ENCODE results near the gene ZNF674. TPM values are rescaled to one million over a fixed set of nuclear protein-coding genes. Genes with fewer than 3 reads are reported as not detected.
A peak's percentile ranks its signal among the peaks of the same experiment; 100 is the strongest.

ZNF674 gene
- total and polyA plus RNA-seq, 10 of the 15 experiments (the other 5 are each of a cell fraction or from before 2014, with no cell fraction given), result 1.0 to 3.7 (median 1.8) TPM

DNA sequence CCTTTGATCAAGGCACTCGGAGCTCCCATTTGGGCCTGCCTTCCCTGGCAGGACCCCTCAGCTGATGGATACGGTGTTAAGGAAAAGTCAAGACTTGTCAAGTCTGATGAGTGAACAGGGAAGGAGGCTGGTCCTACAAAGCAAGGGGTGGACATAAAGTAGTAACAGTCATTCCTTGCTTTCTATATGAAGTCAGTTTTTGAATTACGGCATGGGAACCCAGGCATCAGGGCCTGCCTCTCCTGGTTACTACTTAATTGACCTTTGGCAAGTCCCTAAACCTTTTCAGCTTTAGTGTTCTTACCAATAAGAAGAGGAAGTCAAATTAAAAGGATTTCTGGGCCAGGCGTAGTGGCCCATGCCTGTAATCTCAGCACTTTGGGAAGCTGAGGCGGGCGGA, 35.4 kb upstream of the ZNF674 start (continued):
- no peak for TF ChIP-seq RAD21 (IDR thresholded peaks at IDR 0.05; ENCODE audit: insufficient read depth, low read depth, low read length)
- TF ChIP-seq, protein P1, sequence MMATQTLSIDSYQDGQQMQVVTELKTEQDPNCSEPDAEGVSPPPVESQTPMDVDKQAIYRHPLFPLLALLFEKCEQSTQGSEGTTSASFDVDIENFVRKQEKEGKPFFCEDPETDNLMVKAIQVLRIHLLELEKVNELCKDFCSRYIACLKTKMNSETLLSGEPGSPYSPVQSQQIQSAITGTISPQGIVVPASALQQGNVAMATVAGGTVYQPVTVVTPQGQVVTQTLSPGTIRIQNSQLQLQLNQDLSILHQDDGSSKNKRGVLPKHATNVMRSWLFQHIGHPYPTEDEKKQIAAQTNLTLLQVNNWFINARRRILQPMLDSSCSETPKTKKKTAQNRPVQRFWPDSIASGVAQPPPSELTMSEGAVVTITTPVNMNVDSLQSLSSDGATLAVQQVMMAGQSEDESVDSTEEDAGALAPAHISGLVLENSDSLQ (IDR thresholded peaks at IDR 0.05), result no peak
- TF ChIP-seq RCOR1 (conservative IDR thresholded peaks at IDR 0.05; ENCODE audit: low read depth, low read length), result no peak
- TF ChIP-seq, protein P2, sequence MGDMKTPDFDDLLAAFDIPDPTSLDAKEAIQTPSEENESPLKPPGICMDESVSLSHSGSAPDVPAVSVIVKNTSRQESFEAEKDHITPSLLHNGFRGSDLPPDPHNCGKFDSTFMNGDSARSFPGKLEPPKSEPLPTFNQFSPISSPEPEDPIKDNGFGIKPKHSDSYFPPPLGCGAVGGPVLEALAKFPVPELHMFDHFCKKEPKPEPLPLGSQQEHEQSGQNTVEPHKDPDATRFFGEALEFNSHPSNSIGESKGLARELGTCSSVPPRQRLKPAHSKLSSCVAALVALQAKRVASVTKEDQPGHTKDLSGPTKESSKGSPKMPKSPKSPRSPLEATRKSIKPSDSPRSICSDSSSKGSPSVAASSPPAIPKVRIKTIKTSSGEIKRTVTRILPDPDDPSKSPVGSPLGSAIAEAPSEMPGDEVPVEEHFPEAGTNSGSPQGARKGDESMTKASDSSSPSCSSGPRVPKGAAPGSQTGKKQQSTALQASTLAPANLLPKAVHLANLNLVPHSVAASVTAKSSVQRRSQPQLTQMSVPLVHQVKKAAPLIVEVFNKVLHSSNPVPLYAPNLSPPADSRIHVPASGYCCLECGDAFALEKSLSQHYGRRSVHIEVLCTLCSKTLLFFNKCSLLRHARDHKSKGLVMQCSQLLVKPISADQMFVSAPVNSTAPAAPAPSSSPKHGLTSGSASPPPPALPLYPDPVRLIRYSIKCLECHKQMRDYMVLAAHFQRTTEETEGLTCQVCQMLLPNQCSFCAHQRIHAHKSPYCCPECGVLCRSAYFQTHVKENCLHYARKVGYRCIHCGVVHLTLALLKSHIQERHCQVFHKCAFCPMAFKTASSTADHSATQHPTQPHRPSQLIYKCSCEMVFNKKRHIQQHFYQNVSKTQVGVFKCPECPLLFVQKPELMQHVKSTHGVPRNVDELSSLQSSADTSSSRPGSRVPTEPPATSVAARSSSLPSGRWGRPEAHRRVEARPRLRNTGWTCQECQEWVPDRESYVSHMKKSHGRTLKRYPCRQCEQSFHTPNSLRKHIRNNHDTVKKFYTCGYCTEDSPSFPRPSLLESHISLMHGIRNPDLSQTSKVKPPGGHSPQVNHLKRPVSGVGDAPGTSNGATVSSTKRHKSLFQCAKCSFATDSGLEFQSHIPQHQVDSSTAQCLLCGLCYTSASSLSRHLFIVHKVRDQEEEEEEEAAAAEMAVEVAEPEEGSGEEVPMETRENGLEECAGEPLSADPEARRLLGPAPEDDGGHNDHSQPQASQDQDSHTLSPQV (IDR thresholded peaks at IDR 0.05), result no peak
- TF ChIP-seq NR2C2 (IDR thresholded peaks at IDR 0.05; ENCODE audit: borderline replicate concordance, control insufficient read depth, insufficient read length, low read depth), result no peak
- TF ChIP-seq RFX5 (IDR thresholded peaks at IDR 0.05; ENCODE audit: low read depth, low read length), result no peak
- no peak for TF ChIP-seq ASH2L (IDR thresholded peaks at IDR 0.05; ENCODE audit: borderline replicate concordance, low read depth)
- TF ChIP-seq ZBED1 (IDR thresholded peaks at IDR 0.05; ENCODE audit: borderline replicate concordance), result no peak
- TF ChIP-seq BRCA1 (IDR thresholded peaks at IDR 0.05; ENCODE audit: low read depth, low read length), result no peak
- TF ChIP-seq NBN (IDR thresholded peaks at IDR 0.05), result no peak
- TF ChIP-seq RUNX3 (IDR thresholded peaks at IDR 0.05; ENCODE audit: low read length), result peak; percentile 37; the same call in 1 of the 2 replicates
- TF ChIP-seq, protein P3, sequence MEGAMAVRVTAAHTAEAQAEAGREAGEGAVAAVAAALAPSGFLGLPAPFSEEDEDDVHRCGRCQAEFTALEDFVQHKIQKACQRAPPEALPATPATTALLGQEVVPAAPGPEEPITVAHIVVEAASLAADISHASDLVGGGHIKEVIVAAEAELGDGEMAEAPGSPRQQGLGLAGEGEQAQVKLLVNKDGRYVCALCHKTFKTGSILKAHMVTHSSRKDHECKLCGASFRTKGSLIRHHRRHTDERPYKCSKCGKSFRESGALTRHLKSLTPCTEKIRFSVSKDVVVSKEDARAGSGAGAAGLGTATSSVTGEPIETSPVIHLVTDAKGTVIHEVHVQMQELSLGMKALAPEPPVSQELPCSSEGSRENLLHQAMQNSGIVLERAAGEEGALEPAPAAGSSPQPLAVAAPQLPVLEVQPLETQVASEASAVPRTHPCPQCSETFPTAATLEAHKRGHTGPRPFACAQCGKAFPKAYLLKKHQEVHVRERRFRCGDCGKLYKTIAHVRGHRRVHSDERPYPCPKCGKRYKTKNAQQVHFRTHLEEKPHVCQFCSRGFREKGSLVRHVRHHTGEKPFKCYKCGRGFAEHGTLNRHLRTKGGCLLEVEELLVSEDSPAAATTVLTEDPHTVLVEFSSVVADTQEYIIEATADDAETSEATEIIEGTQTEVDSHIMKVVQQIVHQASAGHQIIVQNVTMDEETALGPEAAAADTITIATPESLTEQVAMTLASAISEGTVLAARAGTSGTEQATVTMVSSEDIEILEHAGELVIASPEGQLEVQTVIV (IDR thresholded peaks at IDR 0.05; ENCODE audit: borderline replicate concordance, partially characterized antibody), result no peak
- TF ChIP-seq, protein P4, sequence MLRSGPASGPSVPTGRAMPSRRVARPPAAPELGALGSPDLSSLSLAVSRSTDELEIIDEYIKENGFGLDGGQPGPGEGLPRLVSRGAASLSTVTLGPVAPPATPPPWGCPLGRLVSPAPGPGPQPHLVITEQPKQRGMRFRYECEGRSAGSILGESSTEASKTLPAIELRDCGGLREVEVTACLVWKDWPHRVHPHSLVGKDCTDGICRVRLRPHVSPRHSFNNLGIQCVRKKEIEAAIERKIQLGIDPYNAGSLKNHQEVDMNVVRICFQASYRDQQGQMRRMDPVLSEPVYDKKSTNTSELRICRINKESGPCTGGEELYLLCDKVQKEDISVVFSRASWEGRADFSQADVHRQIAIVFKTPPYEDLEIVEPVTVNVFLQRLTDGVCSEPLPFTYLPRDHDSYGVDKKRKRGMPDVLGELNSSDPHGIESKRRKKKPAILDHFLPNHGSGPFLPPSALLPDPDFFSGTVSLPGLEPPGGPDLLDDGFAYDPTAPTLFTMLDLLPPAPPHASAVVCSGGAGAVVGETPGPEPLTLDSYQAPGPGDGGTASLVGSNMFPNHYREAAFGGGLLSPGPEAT (IDR thresholded peaks at IDR 0.05; ENCODE audit: low read depth), result no peak
- TF ChIP-seq, protein P5, sequence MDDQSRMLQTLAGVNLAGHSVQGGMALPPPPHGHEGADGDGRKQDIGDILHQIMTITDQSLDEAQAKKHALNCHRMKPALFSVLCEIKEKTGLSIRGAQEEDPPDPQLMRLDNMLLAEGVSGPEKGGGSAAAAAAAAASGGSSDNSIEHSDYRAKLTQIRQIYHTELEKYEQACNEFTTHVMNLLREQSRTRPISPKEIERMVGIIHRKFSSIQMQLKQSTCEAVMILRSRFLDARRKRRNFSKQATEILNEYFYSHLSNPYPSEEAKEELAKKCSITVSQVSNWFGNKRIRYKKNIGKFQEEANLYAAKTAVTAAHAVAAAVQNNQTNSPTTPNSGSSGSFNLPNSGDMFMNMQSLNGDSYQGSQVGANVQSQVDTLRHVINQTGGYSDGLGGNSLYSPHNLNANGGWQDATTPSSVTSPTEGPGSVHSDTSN (IDR thresholded peaks at IDR 0.05; ENCODE audit: insufficient replicate concordance, low read depth, low read length), result no peak
- TF ChIP-seq SP1 (IDR thresholded peaks at IDR 0.05; ENCODE audit: low read depth, low read length), result no peak
- TF ChIP-seq RAD51 (IDR thresholded peaks at IDR 0.05), result no peak
- TF ChIP-seq, protein P6, sequence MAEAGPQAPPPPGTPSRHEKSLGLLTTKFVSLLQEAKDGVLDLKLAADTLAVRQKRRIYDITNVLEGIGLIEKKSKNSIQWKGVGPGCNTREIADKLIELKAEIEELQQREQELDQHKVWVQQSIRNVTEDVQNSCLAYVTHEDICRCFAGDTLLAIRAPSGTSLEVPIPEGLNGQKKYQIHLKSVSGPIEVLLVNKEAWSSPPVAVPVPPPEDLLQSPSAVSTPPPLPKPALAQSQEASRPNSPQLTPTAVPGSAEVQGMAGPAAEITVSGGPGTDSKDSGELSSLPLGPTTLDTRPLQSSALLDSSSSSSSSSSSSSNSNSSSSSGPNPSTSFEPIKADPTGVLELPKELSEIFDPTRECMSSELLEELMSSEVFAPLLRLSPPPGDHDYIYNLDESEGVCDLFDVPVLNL (IDR thresholded peaks at IDR 0.05; ENCODE audit: low read depth, low read length), result no peak
- TF ChIP-seq SUZ12 (IDR thresholded peaks at IDR 0.05; ENCODE audit: unreplicated experiment), result no peak
- TF ChIP-seq CBX5 (IDR thresholded peaks at IDR 0.05; ENCODE audit: low read depth), result no peak
- no peak for TF ChIP-seq FOS (IDR thresholded peaks at IDR 0.05; ENCODE audit: borderline replicate concordance, extremely low read depth, insufficient read length)

All from GM12878 (cell line).